Right lobe of liver (tissue), 6 donors: ENCODE results near the gene CAND2. TPM values are rescaled to one million over a fixed set of nuclear protein-coding genes. Genes with fewer than 3 reads are reported as not detected.
"Not testable (repeated sequence)": the region's sequence is repeated elsewhere in the genome, so short reads cannot be mapped to it uniquely, and the experiment has no call there.

Source experiments
- ATAC-seq, 4 donors: fragments of 200-7000 bp; cut with Tn5 transposase; one replicate each; pipeline ENCODE4 v1.9.1; 2020; ENCODE audit warnings: mild to moderate bottlenecking in 4 of 4, moderate library complexity in 4 of 4
- DNase-seq, 3 donors: peaks; one replicate each; pipeline ENCODE4 v3.0.0-alpha.2; 2020
- H3K27ac ChIP-seq, 3 donors: fragments of 200-600 bp; one replicate each; pipeline ENCODE4 v1.8.0; 2022
- H3K27me3 ChIP-seq, 2 donors: fragments of 200-600 bp; one replicate each; pipeline ENCODE4 v1.8.0; 2022
- H3K36me3 ChIP-seq, 4 donors: fragments of 200-600 bp; sonication (generic) in 1 of 4; one replicate each; pipeline versions ENCODE4 v1.5.1 to v1.8.0; 2017 to 2022; ENCODE audit warnings: control low read depth in 1 of 4
- H3K4me1 ChIP-seq, 4 donors: fragments of 200-600 bp; sonication (generic) in 1 of 4; one replicate each; pipeline versions ENCODE4 v1.5.1 to v1.8.0; 2017 to 2022; ENCODE audit warnings: control low read depth in 1 of 4
- H3K4me3 ChIP-seq, 3 donors: fragments of 200-600 bp; one replicate each; pipeline ENCODE4 v1.8.0; 2022
- H3K9me3 ChIP-seq, 4 donors: fragments of 200-600 bp; sonication (generic) in 1 of 4; one replicate each; pipeline versions ENCODE4 v1.5.1 to v1.8.0; 2017 to 2022; ENCODE audit warnings: control low read depth in 1 of 4
- CTCF ChIP-seq, 4 donors: fragments of 200-600 bp in 3 of 4; fragments of 450-650 bp in 1 of 4; IDR thresholded peaks; one replicate each; pipeline versions ENCODE4 v1.5.1 to v1.8.0; 2016 to 2022; ENCODE audit warnings: antibody characterized with exemption in 4 of 4, mild to moderate bottlenecking in 2 of 4
- POLR2A ChIP-seq: fragments of 450-650 bp; IDR thresholded peaks from one replicate; pipeline ENCODE4 v1.6.1; 2017; ENCODE audit warnings: antibody characterized with exemption, mild to moderate bottlenecking
- WGBS: methylation state at CpG from one replicate; pipeline ENCODE4 v1.1.6; 2018; ENCODE audit warnings: low coverage, low lambda C conversion rate; ENCODE audit not compliant: insufficient coverage; ENCODE audit errors: missing lambda C conversion rate; 5-methylcytosine and 5-hydroxymethylcytosine counted together
- intact Hi-C, 2 donors: fragments of 100-400 bp; cut with DNase I; formaldehyde crosslinking; loops; one replicate each; pipeline versions ENCODE4 v1.11.2 to v1.14.1; 2022
- total RNA-seq, 6 experiments: library from RNA; depleted of rRNA in 2 of 6; stranded (reverse); fragments of >200 nt in 2 of 6; fragmentation: NEBNext Ultra II Directional in 3 of 6; extraction: Animal tissue kit (Norgen Biotek cat#: 25700) in 3 of 6; gene quantifications; one replicate each; pipeline versions ENCODE4 v1.1.0 to v1.2.4, GENCODE V29; 2016 to 2023
- donor health status: DM: no; HTN: yes; CAD: no.
- donor health status: DM: no; HTN: no; CAD: no.
- donor health status: DM: no; HTN: no; CAD: no.
- donor health status: DM: no; HTN: yes; CAD: no.
- donor health status: DM: no; HTN: yes; CAD: no.

Gene CAND2
- total RNA-seq, 6 experiments from 2014 or later: 0.61 to 4.4 (median 0.77) TPM

GRCh38 chr3:12875857-12876836 is 79.7 kb downstream of the CAND2 start:
- 19% methylated on average over 14 of the region's 60 CpGs for WGBS

GRCh38 chr3:12877040-12877439 is 80.6 kb downstream of the CAND2 start:
- Histone ChIP-seq H3K27ac (no peak overlapping the region), H3K4me1 (peaks cover 0 to 3% (median 0%) of the 10 kb centered on the region in 4 donors), H3K9me3 (no peaks in the 10 kb centered on the region), H3K4me3 (no peak overlapping the region), H3K36me3 (no peaks in the 10 kb centered on the region), H3K27me3 (no peaks in the 10 kb centered on the region)
- no peak for TF ChIP-seq CTCF (IDR thresholded peaks at IDR 0.05)
- TF ChIP-seq POLR2A: no peak
- DNase-seq (no peak), ATAC-seq (no peak)
- intact Hi-C loops: no loop called here
- WGBS: 93% methylated on average over 6 of the region's 7 CpGs

More at GRCh38 chr3:12875857-12876836, 79.7 kb downstream of the CAND2 start:
- Histone ChIP-seq H3K27ac (no peak overlapping the region), H3K27me3 (no peaks in the 10 kb centered on the region), H3K4me3 (no peak overlapping the region), H3K36me3 (no peaks in the 10 kb centered on the region), H3K9me3 (no peaks in the 10 kb centered on the region), H3K4me1 (peaks cover 0 to 6% (median 2%) of the 10 kb centered on the region in 4 donors)
- intact Hi-C loops: no loop called here
- ATAC-seq (peak; percentile 20 to 66 (median 36)), DNase-seq (no peak)
- TF ChIP-seq CTCF (IDR thresholded peaks at IDR 0.05): peak in 3 of 4 donors; percentile 18 to 33 (median 22)
- no peak for TF ChIP-seq POLR2A

- H3K9me3 ChIP-seq: no peaks in the 10 kb centered on the region
- H3K4me1 ChIP-seq: peaks cover 0 to 3% (median 0%) of the 10 kb centered on the region in 4 donors
- no CpG with 5 or more reads among the region's 2 CpGs for WGBS
- intact Hi-C loops: no loop called here
- H3K27ac ChIP-seq: no peak overlapping the region
- no peaks in the 10 kb centered on the region for H3K36me3 ChIP-seq
- DNase-seq (no peak), ATAC-seq (no peak)
- TF ChIP-seq POLR2A: no peak
- TF ChIP-seq CTCF (IDR thresholded peaks at IDR 0.05): no peak
- H3K27me3 ChIP-seq: no peaks in the 10 kb centered on the region
- H3K4me3 ChIP-seq: no peak overlapping the region
These were observed 81.7 kb downstream of the CAND2 start for GRCh38 chr3:12878141-12878574.

GRCh38 chr3:12878758-12879157 is 82.3 kb downstream of the CAND2 start:
- H3K9me3 ChIP-seq, ATAC-seq, intact Hi-C loops, H3K4me1 ChIP-seq, H3K27me3 ChIP-seq, DNase-seq, H3K36me3 ChIP-seq, H3K4me3 ChIP-seq, H3K27ac ChIP-seq: not testable (repeated sequence)
- WGBS: 45% methylated on average over 2 of the region's 2 CpGs

GRCh38 chr3:12879191-12879815 is 82.8 kb downstream of the CAND2 start:
- Histone ChIP-seq H3K27ac (no peak overlapping the region), H3K4me1 (peaks cover 0 to 3% (median 0%) of the 10 kb centered on the region in 4 donors), H3K9me3 (no peaks in the 10 kb centered on the region), H3K36me3 (no peaks in the 10 kb centered on the region), H3K27me3 (no peaks in the 10 kb centered on the region), H3K4me3 (no peak overlapping the region)
- intact Hi-C loops: no loop called here
- no peak for DNase-seq
- TF ChIP-seq CTCF (IDR thresholded peaks at IDR 0.05): no peak
- no peak for TF ChIP-seq POLR2A
- ATAC-seq: peak; percentile 19 to 66 (median 34)
- WGBS: 38% methylated on average over 1 of the region's 5 CpGs

GRCh38 chr3:12881858-12882257 is 85.4 kb downstream of the CAND2 start:
- ATAC-seq, H3K4me3 ChIP-seq, H3K27me3 ChIP-seq, H3K36me3 ChIP-seq, H3K4me1 ChIP-seq, intact Hi-C loops, H3K27ac ChIP-seq, H3K9me3 ChIP-seq, DNase-seq: not testable (repeated sequence)
- WGBS: 82% methylated on average over 11 of the region's 12 CpGs
